GM23338 (cell line): ENCODE results near the gene KRT2. TPM values are rescaled to one million over a fixed set of nuclear protein-coding genes. Genes with fewer than 3 reads are reported as not detected.

ENCODE experiments used
- ATAC-seq: fragments of 200-7000 bp; cut with Tn5 transposase; 3 replicates; pipeline ENCODE4 v1.9.1; 2020
- DNase-seq: peaks from one replicate; pipeline ENCODE4 v3.0.0-alpha.2; 2015; ENCODE audit warnings: low spot score
- H2AFZ ChIP-seq: fragments of 200-600 bp; sonication (generic); 2 replicates; pipeline ENCODE4 v1.8.0; 2016; ENCODE audit warnings: antibody characterized with exemption, mild to moderate bottlenecking, moderate library complexity
- H3F3A ChIP-seq: fragments of 200-600 bp; sonication (generic); replicated peaks from 2 replicates; pipeline ENCODE4 v1.8.0; 2017; ENCODE audit warnings: antibody characterized with exemption, mixed run types, low read depth
- H3K27ac ChIP-seq: fragments of 200-600 bp; sonication (generic); 2 replicates; pipeline ENCODE4 v1.6.1; 2016; ENCODE audit warnings: low read depth
- H3K27me3 ChIP-seq: fragments of 200-600 bp; sonication (generic); 2 replicates; pipeline ENCODE4 v1.8.0; 2016; ENCODE audit warnings: mild to moderate bottlenecking, mixed run types, moderate library complexity; ENCODE audit not compliant: insufficient read depth
- H3K36me3 ChIP-seq: fragments of 200-600 bp; sonication (generic); 2 replicates; pipeline ENCODE4 v1.8.0; 2016; ENCODE audit warnings: mild to moderate bottlenecking; ENCODE audit not compliant: insufficient read depth
- H3K4me1 ChIP-seq: fragments of 200-600 bp; sonication (generic); 2 replicates; pipeline ENCODE4 v1.8.0; 2016; ENCODE audit warnings: mild to moderate bottlenecking, moderate library complexity; ENCODE audit not compliant: insufficient read depth
- H3K4me2 ChIP-seq: fragments of 200-600 bp; sonication (generic); 2 replicates; pipeline ENCODE4 v1.7.1; 2017; ENCODE audit warnings: mixed run types
- H3K4me3 ChIP-seq: fragments of 200-600 bp; sonication (generic); 2 replicates; pipeline ENCODE4 v1.6.1; 2016; ENCODE audit warnings: mixed run types
- H3K79me2 ChIP-seq: fragments of 200-600 bp; sonication (generic); replicated peaks from 2 replicates; pipeline ENCODE4 v1.8.0; 2017; ENCODE audit warnings: mild to moderate bottlenecking; ENCODE audit not compliant: insufficient read depth
- H3K9me2 ChIP-seq: fragments of 200-600 bp; sonication (generic); 2 replicates; pipeline ENCODE4 v1.8.0; 2017; ENCODE audit not compliant: insufficient read depth
- H4K20me1 ChIP-seq: fragments of 200-600 bp; sonication (generic); replicated peaks from 2 replicates; pipeline ENCODE4 v1.8.0; 2017; ENCODE audit warnings: mild to moderate bottlenecking; ENCODE audit not compliant: insufficient read depth
- H3K27ac Mint-ChIP-seq: 2 replicates; pipeline ENCODE4 v1.8.0; 2020; ENCODE audit warnings: inconsistent platforms, mild to moderate bottlenecking, moderate library complexity, mixed read lengths
- H3K27me3 Mint-ChIP-seq: 3 replicates; pipeline ENCODE4 v1.8.0; 2022; ENCODE audit warnings: low read depth, mild to moderate bottlenecking, moderate library complexity, mixed read lengths, inconsistent platforms; ENCODE audit not compliant: insufficient read depth, poor library complexity
- H3K36me3 Mint-ChIP-seq: 3 replicates; pipeline ENCODE4 v1.8.0; 2021; ENCODE audit warnings: low read depth, mild to moderate bottlenecking, inconsistent platforms, moderate library complexity, mixed read lengths
- H3K4me1 Mint-ChIP-seq: 3 replicates; pipeline ENCODE4 v1.8.0; 2020; ENCODE audit warnings: mild to moderate bottlenecking, inconsistent platforms, mixed read lengths
- H3K4me3 Mint-ChIP-seq: 3 replicates; pipeline ENCODE4 v1.8.0; 2021; ENCODE audit warnings: moderate library complexity, mild to moderate bottlenecking, inconsistent platforms, mixed read lengths
- H3K9me3 Mint-ChIP-seq: 3 replicates; pipeline ENCODE4 v1.8.0; 2020; ENCODE audit warnings: moderate library complexity, mild to moderate bottlenecking, inconsistent platforms, mixed read lengths
- NANOG ChIP-seq: IDR thresholded peaks from 2 replicates; pipeline ENCODE4 v1.6.1; 2016; ENCODE audit warnings: antibody characterized with exemption, borderline replicate concordance
- STAT1 ChIP-seq: IDR thresholded peaks from one replicate; pipeline ENCODE4 v1.6.1; 2016; ENCODE audit warnings: antibody characterized with exemption; ENCODE audit not compliant: unreplicated experiment
- ZNF114 ChIP-seq: fragments of 250-450 bp; sonication (Bioruptor Pico); IDR thresholded peaks from 2 replicates; pipeline ENCODE4 v1.5.0; 2020; ENCODE audit warnings: mild to moderate bottlenecking, moderate library complexity
- polyA plus RNA-seq: library from polyadenylated mRNA; unstranded; fragments of >200 nt; fragmentation: Nextera tagmentation; extraction: Ambion mirVana; gene quantifications from 2 replicates; pipeline ENCODE4 v1.2.1, GENCODE V29; 2016
- total RNA-seq: library from RNA; depleted of rRNA; stranded (reverse); fragments of >200 nt; shearing (Covaris generic); gene quantifications from 2 replicates; pipeline ENCODE4 v1.2.3, GENCODE V29; 2014
- TF ChIP-seq, protein P1 (sequence below): IDR thresholded peaks from one replicate; pipeline ENCODE4 v1.6.1; 2018; ENCODE audit warnings: antibody characterized with exemption; ENCODE audit not compliant: unreplicated experiment
- TF ChIP-seq, protein P2 (sequence below): fragments of 250-450 bp; sonication (Bioruptor Pico); IDR thresholded peaks from 2 replicates; pipeline ENCODE4 v1.5.0; 2020; ENCODE audit warnings: mild to moderate bottlenecking, moderate library complexity
- TF ChIP-seq, protein P3 (sequence below): IDR thresholded peaks from 2 replicates; pipeline ENCODE4 v1.6.1; 2016; ENCODE audit warnings: antibody characterized with exemption

Gene KRT2
- total and polyA plus RNA-seq, 2 experiments from 2014 or later, result not detected

DNA sequence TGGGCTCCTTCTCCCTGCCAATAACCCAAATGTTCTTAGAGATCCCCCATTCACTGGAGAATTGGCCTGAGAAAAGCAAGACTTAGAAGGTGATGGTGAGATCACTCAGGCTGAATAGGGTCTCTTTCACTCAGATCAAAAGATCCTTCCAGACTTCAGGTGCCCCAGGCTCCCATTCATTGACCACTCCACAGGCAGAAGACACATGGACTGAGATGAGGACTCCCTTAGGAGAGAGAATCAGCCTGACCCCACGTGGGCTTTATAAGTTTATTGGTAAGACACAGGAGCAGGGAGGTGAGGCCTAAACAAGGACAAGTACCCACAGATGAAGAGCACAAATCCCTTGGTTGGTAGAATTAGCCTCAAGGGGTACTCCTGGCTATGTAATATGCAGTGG, 44.7 kb downstream of the KRT2 start:
- no peak overlapping the region for H3K27ac ChIP-seq
- Mint-ChIP-seq H3K9me3 (no peaks in the 10 kb centered on the region), H3K4me1 (no peaks in the 10 kb centered on the region), H3K27ac (no peak overlapping the region), H3K36me3 (no peaks in the 10 kb centered on the region), H3K27me3 (peaks cover 2% of the 10 kb centered on the region), H3K4me3 (no peak overlapping the region)
- H3F3A ChIP-seq, result no peaks in the 10 kb centered on the region
- no peaks in the 10 kb centered on the region for H4K20me1 ChIP-seq
- H3K4me3 ChIP-seq, result no peak overlapping the region
- H3K9me2 ChIP-seq, result 0 out of 2 replicates have a peak, but pooled peaks cover 5% of the 10 kb centered on the region
- H3K79me2 ChIP-seq, result no peaks in the 10 kb centered on the region
- no peak for ATAC-seq
- no peak overlapping the region for H2AFZ ChIP-seq
- no peak for TF ChIP-seq STAT1
- TF ChIP-seq, protein P1, sequence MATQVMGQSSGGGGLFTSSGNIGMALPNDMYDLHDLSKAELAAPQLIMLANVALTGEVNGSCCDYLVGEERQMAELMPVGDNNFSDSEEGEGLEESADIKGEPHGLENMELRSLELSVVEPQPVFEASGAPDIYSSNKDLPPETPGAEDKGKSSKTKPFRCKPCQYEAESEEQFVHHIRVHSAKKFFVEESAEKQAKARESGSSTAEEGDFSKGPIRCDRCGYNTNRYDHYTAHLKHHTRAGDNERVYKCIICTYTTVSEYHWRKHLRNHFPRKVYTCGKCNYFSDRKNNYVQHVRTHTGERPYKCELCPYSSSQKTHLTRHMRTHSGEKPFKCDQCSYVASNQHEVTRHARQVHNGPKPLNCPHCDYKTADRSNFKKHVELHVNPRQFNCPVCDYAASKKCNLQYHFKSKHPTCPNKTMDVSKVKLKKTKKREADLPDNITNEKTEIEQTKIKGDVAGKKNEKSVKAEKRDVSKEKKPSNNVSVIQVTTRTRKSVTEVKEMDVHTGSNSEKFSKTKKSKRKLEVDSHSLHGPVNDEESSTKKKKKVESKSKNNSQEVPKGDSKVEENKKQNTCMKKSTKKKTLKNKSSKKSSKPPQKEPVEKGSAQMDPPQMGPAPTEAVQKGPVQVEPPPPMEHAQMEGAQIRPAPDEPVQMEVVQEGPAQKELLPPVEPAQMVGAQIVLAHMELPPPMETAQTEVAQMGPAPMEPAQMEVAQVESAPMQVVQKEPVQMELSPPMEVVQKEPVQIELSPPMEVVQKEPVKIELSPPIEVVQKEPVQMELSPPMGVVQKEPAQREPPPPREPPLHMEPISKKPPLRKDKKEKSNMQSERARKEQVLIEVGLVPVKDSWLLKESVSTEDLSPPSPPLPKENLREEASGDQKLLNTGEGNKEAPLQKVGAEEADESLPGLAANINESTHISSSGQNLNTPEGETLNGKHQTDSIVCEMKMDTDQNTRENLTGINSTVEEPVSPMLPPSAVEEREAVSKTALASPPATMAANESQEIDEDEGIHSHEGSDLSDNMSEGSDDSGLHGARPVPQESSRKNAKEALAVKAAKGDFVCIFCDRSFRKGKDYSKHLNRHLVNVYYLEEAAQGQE, result no peak
- TF ChIP-seq, protein P2, sequence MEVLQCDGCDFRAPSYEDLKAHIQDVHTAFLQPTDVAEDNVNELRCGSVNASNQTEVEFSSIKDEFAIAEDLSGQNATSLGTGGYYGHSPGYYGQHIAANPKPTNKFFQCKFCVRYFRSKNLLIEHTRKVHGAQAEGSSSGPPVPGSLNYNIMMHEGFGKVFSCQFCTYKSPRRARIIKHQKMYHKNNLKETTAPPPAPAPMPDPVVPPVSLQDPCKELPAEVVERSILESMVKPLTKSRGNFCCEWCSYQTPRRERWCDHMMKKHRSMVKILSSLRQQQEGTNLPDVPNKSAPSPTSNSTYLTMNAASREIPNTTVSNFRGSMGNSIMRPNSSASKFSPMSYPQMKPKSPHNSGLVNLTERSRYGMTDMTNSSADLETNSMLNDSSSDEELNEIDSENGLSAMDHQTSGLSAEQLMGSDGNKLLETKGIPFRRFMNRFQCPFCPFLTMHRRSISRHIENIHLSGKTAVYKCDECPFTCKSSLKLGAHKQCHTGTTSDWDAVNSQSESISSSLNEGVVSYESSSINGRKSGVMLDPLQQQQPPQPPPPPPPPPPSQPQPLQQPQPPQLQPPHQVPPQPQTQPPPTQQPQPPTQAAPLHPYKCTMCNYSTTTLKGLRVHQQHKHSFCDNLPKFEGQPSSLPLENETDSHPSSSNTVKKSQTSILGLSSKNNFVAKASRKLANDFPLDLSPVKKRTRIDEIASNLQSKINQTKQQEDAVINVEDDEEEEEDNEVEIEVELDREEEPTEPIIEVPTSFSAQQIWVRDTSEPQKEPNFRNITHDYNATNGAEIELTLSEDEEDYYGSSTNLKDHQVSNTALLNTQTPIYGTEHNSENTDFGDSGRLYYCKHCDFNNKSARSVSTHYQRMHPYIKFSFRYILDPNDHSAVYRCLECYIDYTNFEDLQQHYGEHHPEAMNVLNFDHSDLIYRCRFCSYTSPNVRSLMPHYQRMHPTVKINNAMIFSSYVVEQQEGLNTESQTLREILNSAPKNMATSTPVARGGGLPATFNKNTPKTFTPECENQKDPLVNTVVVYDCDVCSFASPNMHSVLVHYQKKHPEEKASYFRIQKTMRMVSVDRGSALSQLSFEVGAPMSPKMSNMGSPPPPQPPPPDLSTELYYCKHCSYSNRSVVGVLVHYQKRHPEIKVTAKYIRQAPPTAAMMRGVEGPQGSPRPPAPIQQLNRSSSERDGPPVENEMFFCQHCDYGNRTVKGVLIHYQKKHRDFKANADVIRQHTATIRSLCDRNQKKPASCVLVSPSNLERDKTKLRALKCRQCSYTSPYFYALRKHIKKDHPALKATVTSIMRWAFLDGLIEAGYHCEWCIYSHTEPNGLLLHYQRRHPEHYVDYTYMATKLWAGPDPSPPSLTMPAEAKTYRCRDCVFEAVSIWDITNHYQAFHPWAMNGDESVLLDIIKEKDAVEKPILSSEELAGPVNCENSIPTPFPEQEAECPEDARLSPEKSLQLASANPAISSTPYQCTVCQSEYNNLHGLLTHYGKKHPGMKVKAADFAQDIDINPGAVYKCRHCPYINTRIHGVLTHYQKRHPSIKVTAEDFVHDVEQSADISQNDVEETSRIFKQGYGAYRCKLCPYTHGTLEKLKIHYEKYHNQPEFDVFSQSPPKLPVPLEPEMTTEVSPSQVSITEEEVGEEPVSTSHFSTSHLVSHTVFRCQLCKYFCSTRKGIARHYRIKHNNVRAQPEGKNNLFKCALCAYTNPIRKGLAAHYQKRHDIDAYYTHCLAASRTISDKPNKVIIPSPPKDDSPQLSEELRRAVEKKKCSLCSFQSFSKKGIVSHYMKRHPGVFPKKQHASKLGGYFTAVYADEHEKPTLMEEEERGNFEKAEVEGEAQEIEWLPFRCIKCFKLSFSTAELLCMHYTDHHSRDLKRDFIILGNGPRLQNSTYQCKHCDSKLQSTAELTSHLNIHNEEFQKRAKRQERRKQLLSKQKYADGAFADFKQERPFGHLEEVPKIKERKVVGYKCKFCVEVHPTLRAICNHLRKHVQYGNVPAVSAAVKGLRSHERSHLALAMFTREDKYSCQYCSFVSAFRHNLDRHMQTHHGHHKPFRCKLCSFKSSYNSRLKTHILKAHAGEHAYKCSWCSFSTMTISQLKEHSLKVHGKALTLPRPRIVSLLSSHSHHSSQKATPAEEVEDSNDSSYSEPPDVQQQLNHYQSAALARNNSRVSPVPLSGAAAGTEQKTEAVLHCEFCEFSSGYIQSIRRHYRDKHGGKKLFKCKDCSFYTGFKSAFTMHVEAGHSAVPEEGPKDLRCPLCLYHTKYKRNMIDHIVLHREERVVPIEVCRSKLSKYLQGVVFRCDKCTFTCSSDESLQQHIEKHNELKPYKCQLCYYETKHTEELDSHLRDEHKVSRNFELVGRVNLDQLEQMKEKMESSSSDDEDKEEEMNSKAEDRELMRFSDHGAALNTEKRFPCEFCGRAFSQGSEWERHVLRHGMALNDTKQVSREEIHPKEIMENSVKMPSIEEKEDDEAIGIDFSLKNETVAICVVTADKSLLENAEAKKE, result no peak
- TF ChIP-seq, protein P3, sequence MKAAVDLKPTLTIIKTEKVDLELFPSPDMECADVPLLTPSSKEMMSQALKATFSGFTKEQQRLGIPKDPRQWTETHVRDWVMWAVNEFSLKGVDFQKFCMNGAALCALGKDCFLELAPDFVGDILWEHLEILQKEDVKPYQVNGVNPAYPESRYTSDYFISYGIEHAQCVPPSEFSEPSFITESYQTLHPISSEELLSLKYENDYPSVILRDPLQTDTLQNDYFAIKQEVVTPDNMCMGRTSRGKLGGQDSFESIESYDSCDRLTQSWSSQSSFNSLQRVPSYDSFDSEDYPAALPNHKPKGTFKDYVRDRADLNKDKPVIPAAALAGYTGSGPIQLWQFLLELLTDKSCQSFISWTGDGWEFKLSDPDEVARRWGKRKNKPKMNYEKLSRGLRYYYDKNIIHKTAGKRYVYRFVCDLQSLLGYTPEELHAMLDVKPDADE, result no peak
- no peak for TF ChIP-seq ZNF114 (CRISPR knock-in tag)
- TF ChIP-seq NANOG, result no peak
- H3K4me1 ChIP-seq, result no peaks in the 10 kb centered on the region
- H3K36me3 ChIP-seq, result no peaks in the 10 kb centered on the region
- H3K27me3 ChIP-seq, result peaks cover 2% of the 10 kb centered on the region
- H3K4me2 ChIP-seq, result no peak overlapping the region
- DNase-seq, result no peak
